HG02885 (cell line): ENCODE measurements around the gene MYO5B.
"Not testable (repeated sequence)": the region's sequence is repeated elsewhere in the genome, so short reads cannot be mapped to it uniquely, and the experiment has no call there.

Source experiments
- ATAC-seq: cut with Tn5 transposase; IDR thresholded peaks from one replicate; pipeline ENCODE4 v1.9.1; 2021; ENCODE audit warnings: mild to moderate bottlenecking; ENCODE audit not compliant: unreplicated experiment, poor library complexity

Gene MYO5B

DNA sequence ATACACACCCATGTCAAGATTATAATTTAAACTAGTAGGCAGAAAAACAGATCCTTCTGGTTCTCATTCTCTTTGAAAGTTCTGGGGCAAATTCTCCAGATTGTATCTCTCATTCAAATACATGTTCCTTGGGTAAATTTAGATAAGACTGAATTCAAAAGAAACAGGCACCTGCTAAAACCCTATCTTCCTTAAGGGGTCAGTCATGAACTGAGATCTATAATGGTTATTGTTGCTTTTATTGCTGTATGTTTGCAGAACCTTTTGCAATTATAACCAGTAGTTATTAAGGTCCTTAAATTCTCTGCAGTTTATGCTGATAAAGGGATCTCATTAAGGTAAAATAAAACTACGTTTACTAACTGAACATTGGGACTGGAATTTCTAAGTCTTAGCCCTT lies 83.5 kb downstream of the MYO5B start:
- no peak for ATAC-seq

- ATAC-seq: no peak
Measured at GRCh38 chr18:50107468-50107977, 87.4 kb downstream of the MYO5B start.

- no peak for ATAC-seq
Measured at GRCh38 chr18:50105027-50105426, 89.9 kb downstream of the MYO5B start.

GRCh38 chr18:50104421-50104820 lies 90.5 kb downstream of the MYO5B start:
- no peak for ATAC-seq

DNA sequence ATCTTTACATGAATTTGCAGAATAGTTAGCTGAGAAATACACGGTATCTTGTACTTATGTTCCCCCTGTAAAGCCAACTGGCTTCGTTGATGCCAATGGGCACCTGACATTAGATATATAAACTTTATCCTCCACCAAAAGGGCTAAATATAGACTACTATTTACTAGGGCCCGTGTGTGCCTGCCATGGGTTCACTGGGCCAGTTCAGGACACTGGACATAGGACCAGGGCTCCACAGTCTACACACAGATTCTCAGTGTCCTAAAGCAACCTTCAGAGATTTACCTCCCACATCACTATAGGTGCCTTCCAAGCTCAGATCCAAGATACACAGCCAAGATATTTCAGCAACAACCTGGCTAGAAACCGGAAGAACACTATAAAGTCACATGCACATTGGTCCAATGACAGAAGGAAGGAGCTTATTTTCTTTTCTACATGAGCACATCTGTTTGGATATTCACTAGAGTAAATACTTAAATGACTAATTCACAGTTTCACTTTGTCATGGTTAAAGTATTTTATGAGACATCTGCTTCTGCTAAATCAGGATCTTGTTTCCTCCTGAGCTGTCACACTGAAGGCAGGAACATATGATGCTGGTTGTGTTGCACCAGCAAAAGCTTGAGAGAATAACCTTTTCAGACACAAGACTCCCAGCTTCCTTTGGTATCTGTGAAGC lies 95.1 kb downstream of the MYO5B start:
- peak; percentile 82 for ATAC-seq

DNA sequence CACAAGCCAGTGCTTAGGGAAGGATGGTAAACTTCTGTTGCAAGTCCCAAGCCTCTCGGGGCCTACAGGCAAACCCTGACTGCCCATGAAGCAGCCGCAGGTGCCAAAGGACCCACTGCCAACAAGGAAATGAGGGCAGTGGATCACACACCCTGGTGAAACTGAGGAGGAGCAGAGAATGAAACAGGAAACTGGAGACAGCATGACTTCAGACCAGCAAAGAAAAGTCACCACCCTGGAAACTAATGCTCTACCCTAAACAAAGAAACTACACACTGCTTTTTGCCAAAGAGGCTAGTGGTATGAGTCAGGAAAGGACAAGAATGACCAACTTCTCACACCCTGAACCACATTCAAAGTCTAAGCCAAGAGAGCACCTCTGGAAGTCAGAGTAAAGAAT lies 97.2 kb downstream of the MYO5B start:
- no peak for ATAC-seq

DNA sequence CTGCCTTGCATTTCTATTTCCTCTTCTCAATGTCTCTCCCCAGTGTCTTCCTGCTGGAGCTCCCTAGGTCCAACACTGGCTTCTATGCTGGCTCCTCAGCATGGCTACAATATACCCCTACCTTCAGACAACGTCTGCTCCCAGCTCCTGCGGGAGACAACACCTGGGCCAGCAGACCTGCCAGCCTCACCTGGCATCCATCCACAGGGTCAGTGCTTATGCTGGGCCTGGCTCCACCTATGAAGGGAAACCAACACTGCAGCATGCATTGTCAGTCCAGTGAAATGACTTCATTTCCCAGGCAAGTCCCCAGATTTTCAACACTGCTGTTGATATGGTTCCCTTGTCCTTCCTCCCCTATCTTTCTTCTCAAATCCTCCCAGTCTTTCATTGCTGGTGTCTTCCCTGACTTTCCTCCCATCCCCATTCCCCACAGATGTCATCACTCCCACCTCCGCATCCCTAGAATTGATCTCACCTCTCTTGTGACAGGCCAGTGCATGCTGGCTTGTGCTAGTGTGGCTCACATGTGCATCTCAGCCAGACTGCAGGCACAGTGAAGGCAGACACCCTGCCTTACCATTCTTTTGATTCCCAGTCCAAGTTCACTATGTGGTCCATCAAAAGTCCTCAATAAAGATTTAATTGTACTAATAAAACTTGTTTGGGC lies 98.0 kb downstream of the MYO5B start:
- ATAC-seq: no peak

- ATAC-seq: not testable (repeated sequence)
Measured at GRCh38 chr18:50094786-50095185, 100.2 kb downstream of the MYO5B start.

DNA sequence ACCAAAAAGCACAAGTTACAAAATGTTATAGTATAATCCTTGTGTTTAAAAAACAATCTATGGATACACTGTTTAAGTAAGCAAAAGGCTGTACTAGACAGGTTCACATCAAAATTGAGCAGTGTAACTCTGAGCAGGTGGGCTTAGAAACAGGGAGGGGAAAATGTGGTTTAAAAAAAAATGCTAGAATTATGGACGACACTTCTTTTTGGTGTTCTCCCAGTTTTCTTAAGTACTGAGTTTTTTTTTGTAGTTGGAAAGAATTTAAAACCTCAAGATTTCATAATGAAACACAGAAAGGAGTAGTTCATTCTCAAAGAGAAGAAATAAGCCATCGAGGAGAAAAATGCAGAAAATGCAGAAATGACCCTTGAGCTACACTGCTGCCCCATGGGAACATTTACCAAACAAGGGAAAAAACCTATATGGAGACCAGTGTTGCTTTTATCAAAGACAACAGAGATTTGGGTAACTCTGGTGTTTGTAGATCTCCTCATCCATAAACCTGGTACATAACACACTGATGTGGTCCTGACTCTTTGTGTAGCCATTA lies 100.7 kb downstream of the MYO5B start:
- ATAC-seq: no peak

DNA sequence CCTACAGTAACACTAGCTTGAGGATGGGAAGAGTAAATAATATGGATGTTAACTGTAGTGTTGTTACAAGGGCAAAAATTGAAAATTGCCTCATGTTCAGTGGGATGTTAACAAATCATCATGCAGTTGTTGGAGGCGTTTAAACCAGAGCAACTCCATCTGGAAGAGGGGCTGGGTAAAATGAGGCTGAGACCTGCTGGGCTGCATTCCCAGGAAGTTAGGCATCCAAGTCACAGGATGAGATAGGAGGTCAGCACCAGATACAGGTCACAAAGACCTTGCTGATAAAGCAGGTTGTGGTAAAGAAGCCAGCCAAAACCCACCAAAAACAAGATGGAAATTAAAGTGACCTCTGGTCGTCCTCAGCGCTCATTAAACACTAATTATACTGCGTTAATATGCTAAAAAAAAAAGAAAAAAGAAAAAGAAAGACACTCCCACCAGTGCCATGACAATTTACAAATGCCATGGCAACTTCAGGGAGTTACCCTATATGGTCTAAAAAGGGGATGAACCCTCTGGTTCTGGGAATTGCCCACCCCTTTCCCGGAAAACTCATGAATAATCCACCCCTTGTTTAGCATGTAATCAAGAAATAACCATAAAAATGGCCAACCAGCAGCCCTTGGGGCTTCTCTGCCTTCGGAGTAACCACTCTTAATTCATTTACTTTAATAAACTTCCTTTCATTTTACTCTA lies 101.4 kb downstream of the MYO5B start:
- ATAC-seq: no peak

DNA sequence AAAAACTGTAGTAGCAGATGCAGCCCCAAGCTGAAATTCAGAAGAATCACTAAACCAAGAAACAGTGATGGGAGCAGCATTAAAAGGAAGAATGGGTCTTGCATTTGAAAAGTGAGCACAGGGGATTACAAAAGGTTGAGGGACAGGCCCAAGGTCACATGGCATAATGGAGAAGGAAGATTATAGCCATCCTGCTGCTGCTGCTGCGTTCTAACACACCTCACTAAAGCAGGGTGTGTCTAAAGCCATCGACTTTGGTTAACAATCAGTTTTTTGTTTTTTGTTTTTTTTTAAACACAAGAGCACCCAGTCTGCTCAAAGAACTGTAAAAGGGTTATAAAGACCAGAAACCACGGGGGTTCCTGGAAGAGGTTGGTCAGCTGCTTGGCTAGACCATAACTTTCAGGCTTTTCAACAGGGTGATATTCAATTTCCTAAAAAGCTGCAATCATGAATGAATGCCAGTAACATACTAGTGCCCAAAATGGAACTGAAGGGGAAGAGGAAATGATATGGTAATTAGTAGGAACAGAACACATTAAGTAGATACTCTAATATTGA lies 102.6 kb downstream of the MYO5B start:
- ATAC-seq: no peak

DNA sequence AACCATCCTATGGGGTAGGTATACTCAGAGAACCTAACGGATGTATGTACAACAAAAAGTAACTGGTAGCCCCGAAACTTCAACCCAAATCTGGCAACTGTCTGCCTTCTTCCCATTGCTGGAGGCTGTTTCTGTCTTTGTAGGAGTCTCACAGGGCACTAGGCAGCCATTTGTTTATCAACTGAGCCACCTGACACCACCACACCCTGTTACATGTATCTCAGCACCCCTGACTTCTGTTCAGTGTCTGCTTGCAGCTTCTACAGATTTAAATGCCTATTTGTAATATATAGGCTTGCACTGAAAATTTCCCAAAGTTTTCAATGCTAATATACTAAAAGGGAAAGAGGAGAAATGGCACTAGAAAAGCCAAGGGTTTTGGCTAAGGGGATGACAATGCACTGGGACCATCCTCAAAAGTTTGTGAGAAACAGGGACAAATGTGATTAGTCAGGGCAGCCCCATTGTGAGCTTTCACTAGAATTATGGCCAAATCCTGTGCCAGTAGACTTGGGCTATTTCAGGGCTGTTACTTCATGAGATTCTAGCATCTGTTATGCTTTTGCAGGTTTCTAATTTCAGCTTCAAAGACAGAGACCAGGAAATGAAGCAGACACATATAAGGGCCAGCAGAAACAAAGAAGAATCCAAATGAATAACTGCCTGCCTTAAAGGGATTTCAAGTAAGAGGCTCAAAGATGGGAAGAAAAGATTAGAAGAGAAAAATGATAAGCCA lies 103.3 kb downstream of the MYO5B start:
- no peak for ATAC-seq

DNA sequence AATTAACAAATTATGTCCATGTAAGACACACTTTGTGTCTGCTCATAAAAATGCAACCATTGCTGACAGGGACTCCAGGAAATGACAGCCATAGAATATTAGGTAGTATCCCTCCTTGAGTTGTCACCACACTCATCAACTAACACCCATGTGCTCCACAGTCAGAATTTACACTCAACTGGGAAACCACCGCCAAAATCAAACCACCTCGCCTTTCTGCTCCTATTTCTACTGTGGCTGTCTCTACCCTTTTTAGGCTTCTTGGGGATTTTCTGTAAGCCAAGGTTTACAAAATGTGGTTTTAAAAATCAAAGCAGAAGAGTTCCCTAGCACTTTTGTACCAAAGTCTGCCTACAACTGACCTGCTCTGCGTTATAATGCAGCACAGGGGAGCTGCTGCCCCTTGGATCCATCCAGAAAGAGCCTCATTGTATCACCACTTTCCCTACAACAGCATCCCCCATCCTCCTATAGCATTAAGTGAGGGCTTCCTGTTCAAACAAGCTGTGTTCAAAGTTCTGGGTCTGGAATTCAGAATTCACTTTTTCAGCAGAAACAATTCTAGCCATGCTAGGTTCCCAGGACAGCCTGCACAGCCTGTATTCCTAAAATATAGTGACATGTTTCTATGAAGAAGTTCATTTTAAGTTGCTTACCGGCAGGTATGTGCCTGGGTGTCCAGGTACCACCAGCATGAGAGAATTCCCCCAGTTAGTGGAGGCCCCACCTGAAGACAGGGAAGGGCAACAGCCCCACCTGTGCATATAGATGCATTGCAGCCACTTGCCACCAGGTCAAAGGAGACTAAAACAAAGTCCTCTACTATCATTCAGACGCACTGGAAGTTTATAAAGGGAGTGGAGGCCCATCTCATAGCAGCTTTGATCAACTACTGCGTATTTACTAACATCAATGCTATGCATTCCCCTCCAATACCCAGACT lies 104.3 kb downstream of the MYO5B start:
- ATAC-seq: no peak

- no peak for ATAC-seq
Measured at GRCh38 chr18:50089702-50090101, 105.2 kb downstream of the MYO5B start.

DNA sequence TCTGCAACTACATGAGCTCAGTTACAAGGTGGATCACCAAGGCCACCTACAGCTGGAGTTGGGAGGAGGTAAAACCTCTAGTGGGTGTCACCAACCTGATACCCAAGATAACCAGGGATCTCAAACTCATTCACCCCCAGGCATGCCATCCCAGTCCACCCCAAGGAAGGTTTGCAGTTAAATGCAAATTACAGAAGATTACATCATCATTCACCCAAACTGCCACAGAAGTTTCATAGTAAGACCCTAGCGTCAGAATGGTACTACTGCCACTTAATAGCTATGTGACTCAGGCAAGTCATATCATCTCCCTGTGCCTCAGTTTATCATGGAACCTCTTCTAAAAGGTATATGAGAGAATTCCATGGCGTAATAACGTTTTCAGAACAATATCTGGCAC lies 111.2 kb downstream of the MYO5B start:
- no peak for ATAC-seq

GRCh38 chr18:50080932-50081560 lies 113.9 kb downstream of the MYO5B start:
- no peak for ATAC-seq

GRCh38 chr18:50080316-50080715 lies 114.6 kb downstream of the MYO5B start:
- ATAC-seq: no peak

GRCh38 chr18:50079571-50080295 lies 115.2 kb downstream of the MYO5B start:
- no peak for ATAC-seq
